Activated CD8-positive, alpha-beta memory T cell treated with anti-CD3 and anti-CD28 coated beads, Interleukin-2, amount 50 U/mL, for 1 hour (primary cell): ENCODE results near the gene PLD2.

ENCODE experiments used
- DNase-seq: peaks from one replicate; pipeline ENCODE4 v3.0.0-alpha.2; 2020; ENCODE audit errors: extremely low read depth

The PLD2 gene

DNA sequence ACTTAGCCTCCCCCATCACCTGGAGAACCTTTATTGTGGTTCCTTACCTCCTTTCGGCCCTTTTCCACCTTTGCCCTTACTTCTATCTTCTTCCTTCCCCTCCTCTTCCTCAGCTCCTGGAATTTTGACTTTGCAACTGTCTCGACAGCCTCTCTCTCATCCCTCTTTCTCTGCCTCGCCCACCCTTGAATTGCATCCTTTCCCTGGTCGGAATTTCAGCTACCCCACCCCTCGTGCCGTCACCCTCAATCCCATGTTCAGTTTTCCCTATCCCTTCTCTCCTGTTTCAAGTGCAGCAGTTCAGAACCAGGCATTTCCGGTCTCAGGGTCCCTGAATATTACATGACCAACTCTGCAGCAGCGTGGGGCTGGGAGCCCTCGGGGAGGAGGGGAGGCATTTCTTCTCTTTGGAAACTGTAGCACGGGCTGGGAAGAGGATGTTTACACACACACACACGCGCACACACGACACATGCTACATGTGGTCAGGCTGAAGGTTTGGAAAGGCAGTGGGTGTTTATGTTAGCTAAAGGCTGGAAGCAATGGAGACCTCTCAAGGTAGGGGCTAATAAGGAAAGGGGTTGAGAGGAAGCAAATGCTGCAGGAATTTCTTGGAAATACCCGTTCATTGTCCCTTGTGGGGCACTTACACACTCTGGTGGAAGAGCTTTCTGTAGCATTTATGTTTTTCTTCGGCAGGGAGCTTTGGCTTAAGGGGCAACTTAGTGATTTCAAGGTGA, 27.2 kb downstream of the PLD2 start:
- DNase-seq, result no peak

DNA sequence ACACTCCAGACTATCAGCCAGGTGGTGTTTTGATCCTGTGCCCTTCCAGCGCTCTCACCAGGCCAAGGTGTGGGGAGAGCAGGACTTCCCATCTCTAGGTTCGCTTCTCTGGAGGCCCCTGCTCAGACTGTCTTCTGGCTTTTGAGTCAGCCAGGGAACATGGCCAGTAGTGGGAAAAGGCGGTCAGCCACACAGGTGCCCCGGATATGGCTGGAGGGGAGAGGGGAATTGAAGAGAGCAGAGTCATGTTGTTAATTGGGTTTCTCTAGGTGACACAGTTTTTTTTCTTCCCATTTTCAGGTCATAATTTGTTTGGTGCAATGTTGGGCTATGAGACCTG, 27.7 kb downstream of the PLD2 start:
- DNase-seq, result no peak

DNA sequence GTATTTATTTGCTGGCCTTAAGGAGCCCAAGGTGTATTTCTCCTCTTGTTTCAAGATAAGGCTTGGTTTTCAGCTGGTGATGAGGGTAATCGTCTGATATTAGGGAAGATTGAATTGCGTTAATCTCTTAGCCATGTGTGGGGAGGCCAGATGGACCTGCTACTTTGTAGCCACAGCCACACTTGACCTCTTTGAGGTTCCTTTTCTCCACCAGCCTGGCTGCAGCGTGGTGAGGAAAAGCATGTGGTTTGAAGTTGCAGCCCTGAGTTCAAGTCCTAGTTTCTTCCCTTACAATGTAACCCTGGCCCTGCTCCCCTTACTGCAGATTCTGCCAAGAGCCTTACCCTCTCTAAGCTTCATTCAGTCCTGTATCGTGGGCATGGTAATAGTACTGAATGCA, 29.3 kb downstream of the PLD2 start:
- no peak for DNase-seq

DNA sequence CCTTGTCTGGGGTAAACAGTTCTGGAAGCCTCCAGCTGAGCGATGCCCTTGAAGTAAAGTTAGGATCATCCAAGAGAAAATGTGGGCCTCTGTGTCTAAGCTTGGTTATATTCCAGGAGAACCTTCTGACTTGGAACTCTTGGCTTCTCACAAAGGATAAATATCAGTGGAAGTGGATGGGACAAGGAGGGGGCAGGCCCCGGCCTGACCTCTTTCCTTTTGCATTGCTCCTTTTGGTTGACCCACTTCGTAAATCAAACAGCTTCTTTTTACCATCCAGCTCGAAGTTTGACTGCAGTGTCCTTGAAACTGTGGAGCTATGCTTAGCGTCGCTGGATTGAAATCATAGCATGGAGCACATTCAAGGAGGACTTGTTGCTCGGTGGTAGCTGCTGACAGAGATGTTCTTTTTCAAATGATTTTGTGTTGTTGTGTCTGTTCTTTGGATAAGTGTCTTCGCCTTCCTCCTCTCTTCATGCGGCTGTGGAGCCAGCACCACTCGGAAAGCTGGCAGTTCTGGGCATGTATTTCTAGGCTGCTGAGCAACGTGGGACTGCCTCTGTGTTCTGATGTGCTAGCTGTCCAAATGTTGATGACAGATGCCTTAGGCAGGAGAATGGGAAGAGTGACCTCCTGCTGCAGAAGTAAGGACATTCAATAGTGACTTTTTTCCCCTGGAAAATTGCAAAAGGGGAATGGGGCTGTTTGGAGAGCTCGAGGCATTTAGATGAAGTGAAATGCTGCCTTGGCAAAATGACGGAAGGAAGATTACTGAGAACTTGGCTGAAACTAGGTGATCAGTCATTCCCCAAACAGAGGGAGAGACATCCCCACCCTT, 30.7 kb downstream of the PLD2 start:
- DNase-seq, result no peak

DNA sequence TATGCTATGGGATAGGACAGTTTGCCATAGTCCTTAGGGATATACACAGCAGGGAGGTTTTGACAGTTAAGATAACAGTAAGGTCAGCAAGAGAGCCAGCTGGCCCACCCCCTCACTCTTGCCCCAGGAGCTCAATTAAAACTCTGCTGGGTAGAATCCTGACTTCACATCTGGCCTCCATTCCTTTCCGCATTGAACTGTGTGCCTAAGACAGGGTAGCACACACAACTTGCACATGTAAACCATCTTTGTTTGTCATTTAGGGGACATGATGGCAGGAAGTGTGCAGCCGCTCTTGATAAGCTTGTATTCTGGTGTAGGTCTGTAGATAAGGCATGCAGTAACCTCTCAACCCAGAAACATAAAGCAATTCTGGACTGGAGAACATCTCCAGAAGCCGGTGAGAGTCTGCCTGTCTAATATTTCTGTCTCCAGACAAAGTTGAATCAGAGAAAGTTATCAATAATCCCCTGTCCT, 31.4 kb downstream of the PLD2 start:
- DNase-seq, result no peak

DNA sequence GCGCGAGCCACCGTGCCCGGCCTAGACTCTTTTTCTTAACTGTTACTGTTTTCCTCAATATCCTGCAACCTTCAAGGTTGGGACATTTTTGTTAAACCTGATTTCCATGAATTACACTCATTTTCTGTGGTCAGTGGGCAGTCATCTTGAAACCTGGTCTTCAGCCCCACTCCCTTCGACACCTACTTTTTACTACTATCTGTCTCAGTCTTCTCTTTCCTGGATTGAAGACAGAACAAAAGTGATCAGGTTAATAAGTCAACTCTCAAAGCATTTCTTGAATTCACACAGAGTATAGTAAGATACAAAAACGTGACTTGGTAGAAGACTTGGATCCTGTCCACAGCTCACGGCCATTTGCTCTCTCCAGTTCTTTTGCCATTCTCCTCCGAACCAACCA, 32.3 kb downstream of the PLD2 start:
- no peak for DNase-seq

DNA sequence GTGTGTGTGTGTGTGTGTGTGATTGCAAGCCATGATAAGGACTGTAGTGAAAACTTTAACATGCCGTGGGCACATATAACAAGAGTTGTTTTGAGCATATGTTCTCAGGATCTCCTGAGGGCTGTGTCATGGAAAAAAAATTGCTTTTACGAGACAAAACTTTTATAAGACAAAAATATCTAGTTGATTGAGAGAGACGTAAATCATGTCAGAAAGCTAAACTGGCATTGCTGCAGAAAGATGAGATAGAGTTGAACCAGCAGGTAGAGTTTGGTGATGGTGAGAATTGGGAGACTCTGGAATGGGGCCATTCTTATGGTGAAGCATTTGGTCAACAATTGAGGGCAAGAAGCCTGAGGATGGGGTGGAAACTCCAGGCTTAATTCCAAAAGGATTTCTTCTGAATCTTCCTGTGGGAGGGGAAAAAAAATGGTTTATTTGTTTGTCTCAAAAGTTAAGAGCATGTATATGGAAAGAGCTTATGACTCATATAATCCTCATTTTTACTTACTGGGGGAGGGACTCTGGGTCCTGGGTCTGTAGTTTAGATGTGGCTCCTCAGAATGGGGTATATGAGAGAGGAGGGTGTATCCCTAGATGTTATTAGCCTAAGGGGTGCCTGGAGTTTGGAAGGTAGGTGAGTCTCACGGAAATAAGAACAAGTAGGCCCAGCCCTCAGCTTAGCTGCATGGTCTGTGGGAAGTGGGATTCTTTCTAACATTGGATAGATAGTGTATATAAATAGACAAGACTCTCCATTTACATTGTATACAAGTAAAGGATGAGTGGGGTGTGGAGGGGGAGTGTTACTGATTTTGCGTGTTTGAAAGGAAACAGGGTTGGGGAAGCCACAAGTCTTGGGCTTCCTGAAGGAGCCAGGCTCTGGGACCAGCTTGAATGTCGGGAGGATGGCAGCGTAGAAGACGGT, 33.3 kb downstream of the PLD2 start:
- DNase-seq, result no peak

DNA sequence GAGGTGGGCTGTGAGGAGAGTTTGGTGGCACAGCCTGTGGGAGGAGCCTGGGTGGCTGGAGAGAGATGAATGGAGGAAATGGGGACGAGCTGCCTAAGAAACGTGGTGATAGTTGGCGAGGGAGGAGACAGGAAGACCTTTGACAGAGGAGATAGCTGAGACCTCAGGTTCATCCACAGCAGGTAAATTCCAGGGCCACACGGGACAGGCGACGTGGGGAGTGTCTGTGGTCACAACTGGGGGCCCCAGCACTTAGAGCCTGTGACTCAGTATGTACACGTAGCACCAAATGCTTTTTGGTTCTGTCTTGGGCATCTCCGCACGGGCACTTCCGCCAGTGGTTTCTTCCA, 33.9 kb downstream of the PLD2 start:
- DNase-seq, result no peak

DNA sequence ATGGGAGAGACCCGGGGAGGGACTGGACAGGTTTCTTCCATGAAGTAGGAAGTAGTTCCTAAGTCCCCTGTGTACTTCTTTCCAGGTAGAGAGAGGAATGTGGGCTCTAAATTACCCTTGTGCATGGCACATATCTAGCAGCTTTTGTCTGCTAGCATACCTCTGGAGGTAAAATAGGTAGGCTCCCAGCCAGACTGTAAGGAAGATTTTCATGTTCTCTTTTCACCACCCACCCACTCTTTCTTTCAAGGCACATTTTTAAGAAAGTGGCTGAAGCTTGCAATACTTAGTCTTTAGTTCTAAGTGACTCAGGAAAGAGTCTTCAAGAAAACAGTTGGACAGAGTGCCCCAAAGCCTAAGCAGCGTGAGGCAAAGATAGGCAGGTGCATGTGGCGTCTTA, 35.4 kb downstream of the PLD2 start:
- DNase-seq, result no peak

DNA sequence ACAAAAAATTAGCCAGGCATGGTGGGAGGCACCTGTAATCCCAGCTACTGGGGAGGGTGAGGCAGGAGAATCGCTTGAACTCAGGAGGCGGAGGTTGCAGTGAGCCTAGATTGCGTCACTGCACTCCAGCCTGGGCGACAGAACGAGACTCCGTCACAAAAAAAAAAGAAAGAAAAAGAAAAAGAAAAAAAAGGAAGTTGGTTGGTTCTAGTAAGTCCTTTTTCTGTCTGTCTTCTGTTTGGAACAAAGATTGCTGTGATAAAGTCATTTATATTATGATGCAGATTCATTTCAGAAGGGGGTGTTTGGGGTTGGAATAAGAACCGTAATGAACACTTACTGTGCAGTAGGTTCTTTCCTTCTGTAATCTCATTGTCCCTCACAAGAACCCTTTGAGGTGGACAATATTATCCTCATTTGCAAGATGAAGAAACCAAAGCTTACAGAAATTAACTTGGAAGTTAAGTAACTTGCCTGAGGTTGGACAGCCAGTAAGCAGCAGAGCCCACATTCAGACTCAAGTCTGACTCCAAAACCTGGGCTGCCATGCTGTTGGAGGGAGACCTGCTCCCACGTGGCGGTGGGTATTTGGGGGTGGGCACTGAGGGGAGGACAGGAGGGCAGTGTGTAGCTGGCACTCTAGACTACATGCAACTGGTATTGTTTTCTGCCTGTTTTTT, 36.5 kb downstream of the PLD2 start:
- no peak for DNase-seq

DNA sequence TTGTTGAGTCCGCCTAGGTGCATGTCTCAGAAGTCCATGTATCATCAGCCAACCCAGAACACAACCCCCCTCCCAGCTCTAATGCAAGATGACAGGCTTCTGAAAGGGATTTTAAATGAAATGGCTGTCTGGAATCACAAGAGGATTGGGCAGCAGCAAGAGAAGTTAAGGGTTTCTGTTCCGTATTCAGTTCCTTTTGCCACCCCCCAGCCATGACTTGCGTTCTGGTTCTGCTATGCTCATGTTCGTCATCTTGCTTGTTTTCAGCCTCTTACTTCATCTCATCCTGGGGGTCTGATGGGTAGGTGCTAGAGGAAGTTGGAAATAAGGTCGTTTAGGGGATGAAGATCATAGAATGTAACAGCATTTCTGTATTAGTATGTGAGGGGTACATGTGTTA, 38.2 kb downstream of the PLD2 start:
- DNase-seq, result no peak

DNA sequence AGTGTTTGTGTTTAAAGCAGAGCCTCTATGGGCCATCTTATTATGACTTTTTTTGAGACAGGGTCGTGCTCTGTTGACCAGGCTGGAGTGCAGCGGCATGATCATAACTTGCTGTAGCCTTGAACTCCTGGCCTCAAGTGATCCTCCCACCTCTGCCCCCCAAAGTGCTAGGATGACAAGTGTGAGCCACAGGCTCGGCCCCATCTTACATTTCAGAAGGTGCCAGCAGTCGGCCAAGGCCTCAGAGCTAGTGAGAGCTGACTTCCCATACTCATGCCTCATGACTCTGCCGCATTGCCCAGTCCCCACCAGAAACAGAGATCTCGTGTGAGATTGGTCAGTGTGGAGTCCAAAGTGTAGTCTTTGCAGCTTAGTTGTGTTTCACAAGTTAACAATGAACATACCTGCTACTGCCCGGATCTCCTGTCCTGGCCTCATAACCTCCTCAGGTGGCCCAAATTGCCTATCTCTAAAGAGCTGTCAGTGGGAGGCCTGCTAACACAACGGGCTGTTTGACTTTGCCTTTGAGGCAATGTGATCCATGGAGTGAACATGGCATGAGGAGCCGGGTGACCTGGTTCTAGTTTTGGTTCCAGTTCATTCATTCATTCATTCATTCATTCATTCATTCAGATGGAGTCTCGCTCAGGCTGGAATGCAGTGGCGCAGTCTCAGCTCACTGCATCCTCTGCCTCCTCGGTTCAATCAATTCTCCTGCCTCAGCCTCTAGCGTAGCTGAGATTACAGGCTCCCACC, 39.9 kb downstream of the PLD2 start:
- no peak for DNase-seq

DNA sequence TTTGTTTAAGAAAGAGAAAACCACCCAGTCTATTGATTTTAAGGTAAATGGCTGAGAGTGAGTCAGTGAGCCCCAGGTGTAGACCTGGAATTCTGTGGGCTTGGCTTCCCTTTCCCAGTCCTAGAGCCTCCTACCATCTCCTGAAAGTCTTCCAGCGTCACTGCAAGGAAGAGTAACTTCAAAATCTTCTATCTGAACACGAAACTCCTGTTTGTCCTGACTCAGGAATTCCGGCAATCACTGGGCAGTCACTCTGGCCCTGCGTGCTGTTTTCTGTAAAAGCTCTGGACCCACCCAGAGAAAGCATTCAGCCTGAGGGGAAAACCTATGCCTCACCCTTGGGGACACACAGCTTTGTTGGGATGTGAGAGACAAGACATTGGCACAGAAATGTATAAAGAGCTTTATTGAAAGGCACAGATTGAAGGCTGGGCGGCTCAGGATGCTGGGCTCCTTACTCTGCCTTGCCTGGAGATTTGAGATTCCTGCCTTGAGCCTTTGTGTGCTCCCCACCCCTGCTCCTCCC, 42.1 kb downstream of the PLD2 start:
- DNase-seq, result no peak

DNA sequence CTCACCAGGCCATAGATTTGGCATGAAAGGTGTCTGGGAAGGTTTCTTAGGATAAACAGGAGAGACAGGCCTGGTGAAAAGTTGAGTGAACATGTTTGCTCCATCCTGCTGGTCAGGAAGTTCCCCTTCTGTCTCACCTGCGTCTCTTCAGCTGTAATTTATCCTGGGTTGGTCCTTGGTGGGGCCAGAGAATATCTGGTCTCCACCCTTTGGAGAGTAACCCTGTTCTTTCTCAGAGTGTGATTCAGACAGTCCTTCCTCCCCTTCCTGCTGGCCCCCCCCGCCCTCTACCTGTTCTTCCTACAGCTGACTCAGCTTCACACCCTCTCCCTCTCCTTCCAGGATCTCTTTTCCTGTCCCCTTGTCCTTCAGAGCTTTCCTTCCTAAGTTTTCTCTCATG, 43.3 kb downstream of the PLD2 start:
- DNase-seq, result no peak

DNA sequence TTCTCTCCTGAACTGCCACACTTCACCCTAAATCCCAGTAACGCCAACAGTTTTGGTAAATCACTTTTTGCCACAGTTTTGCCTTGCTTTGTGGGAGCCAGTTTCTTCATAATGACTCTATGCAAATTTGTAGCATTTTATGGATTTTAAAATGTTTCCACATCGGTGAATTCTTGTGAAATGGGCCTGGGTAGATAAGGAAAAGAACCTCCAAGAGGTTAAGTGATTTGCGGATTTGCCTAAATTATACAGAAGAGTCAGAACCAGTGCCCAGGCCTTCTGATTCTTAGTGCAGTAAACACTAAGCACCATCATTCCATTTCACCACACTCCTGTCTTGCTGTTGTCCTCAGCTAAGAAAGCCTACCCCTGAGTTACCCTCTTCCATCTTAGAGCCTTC, 44.1 kb downstream of the PLD2 start:
- DNase-seq, result no peak

DNA sequence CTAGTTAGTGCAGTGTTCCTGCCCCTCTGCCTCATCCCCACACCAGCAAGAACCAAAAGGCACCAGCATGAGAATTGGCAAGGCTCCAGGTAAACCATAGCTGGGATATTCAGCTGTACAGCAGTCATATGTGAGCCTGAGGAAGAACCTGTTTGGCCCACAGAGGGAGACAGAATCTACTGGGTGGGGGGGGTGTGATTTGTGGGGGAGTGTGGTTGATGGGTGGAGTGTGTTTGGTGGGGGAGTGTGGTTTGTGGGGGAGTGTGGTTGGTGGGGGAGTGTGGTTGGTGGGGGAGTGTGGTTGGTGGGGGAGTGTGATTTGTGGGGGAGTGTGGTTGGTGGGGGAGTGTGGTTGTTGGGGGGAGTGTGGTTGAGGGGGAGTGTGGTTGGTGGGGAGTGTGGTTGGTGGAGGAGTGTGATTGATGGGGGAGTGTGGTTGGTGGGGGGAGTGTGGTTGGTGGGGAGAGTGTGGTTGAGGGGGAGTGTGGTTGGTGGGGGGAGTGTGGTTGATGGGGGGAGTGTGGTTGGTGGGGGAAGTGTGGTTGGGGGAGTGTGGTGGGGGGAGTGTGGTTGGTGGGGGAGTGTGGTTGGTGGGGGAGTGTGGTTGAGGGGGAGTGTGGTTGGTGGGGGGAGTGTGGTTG, 45.7 kb downstream of the PLD2 start:
- DNase-seq, result no peak

DNA sequence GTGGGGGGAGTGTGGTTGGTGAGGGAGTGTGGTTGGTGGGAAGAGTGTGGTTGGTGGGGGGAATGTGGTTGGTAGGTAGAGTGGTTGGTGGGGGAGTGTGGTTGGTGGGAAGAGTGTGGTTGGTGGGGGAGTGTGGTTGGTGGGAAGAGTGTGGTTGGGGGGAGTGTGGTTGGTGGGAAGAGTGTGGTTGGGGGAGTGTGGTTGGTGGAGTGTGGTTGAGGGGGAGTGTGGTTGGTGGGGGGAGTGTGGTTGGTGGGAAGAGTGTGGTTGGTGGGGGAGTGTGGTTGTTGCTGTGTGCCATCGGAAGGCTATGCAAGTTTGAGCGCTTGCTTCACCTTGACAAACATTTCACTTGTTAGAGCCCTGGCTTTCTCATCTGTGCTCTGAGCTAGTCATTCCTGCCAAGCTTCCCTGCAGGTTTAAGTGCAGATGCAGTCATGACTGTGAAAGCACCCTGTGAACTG, 46.3 kb downstream of the PLD2 start:
- no peak for DNase-seq

DNA sequence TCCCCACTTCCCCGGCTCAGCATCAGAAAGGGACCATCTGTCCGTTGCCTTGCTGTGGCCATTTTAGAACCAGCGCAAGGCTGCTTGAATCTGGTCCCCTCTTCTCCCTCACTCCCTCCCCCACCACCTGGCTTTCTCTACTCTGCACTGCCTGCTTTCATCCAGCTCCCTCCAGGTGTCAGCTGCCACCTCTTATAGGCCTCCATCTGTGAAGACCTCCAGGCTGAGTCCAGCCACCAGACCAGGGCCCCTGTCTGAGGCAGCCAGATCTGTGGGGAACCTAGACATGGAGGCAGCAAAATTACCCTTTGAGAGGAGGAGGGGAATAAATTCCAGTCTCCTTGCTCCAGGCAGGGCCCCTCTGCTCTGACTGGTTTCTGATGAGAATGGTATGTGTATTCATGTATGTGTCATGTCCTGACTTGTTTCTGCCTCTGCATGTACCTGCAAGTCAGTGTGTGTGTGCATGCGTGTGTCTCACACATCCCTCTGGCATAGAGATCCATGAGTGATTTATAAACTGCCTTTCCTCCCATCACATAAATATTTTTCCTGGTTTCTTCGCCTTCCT, 47.2 kb downstream of the PLD2 start:
- no peak for DNase-seq

DNA sequence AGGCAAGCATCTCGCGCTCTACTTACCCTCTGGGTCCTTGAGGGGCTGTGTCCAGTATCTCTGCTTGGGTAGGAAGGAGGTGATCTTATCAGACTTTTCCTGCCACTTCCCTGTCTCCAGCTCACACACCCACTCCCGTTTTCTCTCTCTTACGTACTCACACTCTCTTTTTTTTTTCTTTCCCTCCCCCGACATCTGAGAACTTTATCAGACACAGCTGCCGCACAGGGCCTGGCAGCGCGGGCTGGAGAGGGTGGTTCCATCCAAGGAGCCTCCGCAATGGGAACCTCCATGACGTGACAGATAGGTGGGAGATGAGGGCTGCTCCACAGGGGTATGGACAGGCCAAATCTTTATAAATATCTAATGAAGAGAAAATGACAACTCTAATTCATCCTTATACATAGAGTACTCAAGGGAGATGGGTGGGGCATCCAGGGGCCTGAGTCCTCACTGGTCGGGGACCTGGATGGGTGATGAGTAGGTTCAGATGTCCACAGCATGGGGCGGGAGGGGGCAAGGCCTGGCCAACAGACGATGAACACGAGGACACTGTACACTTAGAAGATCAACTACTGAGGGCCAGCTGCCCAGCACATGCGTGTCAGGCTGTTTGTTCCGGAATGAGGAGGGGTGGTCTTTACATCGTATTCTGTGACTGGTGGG, 49.5 kb downstream of the PLD2 start:
- DNase-seq, result no peak
